GM12892 (cell line): ENCODE data around the gene MED13L.

Experiments
- POLR2A ChIP-seq: IDR thresholded peaks from 2 replicates; pipeline ENCODE4 v1.6.1; 2011; ENCODE audit warnings: low read depth, low read length, control low read depth
- POLR2AphosphoS5 ChIP-seq: IDR thresholded peaks from 2 replicates; pipeline ENCODE4 v1.6.1; 2011; ENCODE audit warnings: low read depth, low read length, control low read depth
- TAF1 ChIP-seq: IDR thresholded peaks from 2 replicates; pipeline ENCODE4 v1.6.1; 2011; ENCODE audit warnings: low read depth, mild to moderate bottlenecking, control low read depth, low read length, borderline replicate concordance

GRCh38 chr12:116099652-116100432, 177.7 kb downstream of the MED13L start:
- TF ChIP-seq POLR2A, result no peak
- no peak for TF ChIP-seq POLR2AphosphoS5
- TF ChIP-seq TAF1, result no peak
